Measurements from ENCODE around the gene QPRT. TPM values are rescaled to one million over a fixed set of nuclear protein-coding genes. Genes with fewer than 3 reads are reported as not detected.
A peak's percentile ranks its signal among the peaks of the same experiment; 100 is the strongest.

QPRT gene
- total and polyA plus RNA-seq, 2 donors (not counting 1 experiment from before 2014, with no cell fraction given): 0.06 to 0.22 TPM

DNA sequence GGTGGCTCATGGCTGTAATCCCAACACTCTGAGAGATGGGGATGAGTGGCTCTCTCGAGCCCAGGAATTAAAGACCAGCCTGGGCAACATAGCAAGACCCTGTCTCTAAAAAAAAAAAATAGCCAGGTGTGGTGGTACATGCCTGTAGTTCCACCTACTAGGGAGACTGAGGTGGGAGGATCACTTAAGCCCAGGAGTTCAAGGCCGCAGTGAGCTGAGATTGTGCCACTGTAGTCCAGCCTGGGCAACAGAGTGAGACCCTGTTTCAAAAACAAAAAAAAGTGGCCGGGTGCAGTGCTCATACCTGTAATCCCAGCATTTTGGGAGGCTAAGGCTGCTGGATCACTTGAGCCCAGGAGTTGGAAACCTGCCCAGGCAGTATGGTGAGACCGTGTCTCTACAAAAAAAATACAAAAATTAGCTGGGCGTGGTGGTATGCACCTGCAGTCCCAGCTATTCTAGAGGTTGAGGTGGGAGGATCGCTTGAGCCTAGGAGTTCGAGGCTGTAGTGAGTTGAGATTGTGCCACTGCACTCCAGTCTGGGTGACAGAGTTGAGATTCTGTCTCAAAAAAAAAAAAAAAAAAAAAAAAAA, 63.8 kb downstream of the QPRT start:
- no peaks in the 10 kb centered on the region for H3K9me3 ChIP-seq (ENCODE audit: control extremely low read depth in 1 of 3, control insufficient read depth in 2 of 3, insufficient read depth in 1 of 3, low read length in 2 of 3)
- H3K36me3 ChIP-seq (replicated peaks in 1 of 2; ENCODE audit: control extremely low read depth in 1 of 2, control insufficient read depth in 1 of 2, extremely low read depth in 1 of 2, insufficient read depth in 2 of 2, low read length in 1 of 2): peaks cover 2 to 43% of the 10 kb centered on the region in 2 experiments
- ATAC-seq (ENCODE audit: low read depth): no peak
- peaks cover 71 to 85% of the 10 kb centered on the region in 2 donors for H3K4me1 ChIP-seq (ENCODE audit: control insufficient read depth in 2 of 2, insufficient read depth in 2 of 2, low read length in 2 of 2)
- Mint-ChIP-seq H3K4me3 (no peak overlapping the region), H3K9me3 (ENCODE audit: insufficient read depth) (no peaks in the 10 kb centered on the region), H3K4me1 (peaks cover 88% of the 10 kb centered on the region), H3K27me3 (no peaks in the 10 kb centered on the region), H3K27ac (peak overlapping the region; percentile 74)
- CTCF ChIA-PET: interaction anchor here (0.7 to 1.3 kb wide), 2 partner anchors 11 to 57 kb away, joined by 3 to 4 read pairs; no protein-coding TSS in a partner anchor
- H3K4me3 ChIP-seq (ENCODE audit: control extremely low read depth in 1 of 5, extremely low read depth in 1 of 5, insufficient read depth in 1 of 5, low read depth in 2 of 5, low read length in 4 of 5): peak overlapping the region in 1 of 5 experiments; percentile 100
- H4K20me1 ChIP-seq (ENCODE audit: control insufficient read depth, insufficient read depth, low read length, poor library complexity, severe bottlenecking): peaks cover 35% of the 10 kb centered on the region
- POLR2A ChIA-PET: interaction anchor here (0.6 to 2.7 kb wide), 4 partner anchors 11 to 62 kb away, joined by 4 to 15 read pairs (median 9); no protein-coding TSS in a partner anchor
- DNase-seq: no peak
- peak overlapping the region; percentile 81 for H3K4me2 ChIP-seq (replicated peaks; ENCODE audit: low read depth, low read length, poor library complexity, severe bottlenecking)
- no peak overlapping the region for H3K9ac ChIP-seq (ENCODE audit: low read length)
- H3K27ac ChIP-seq (ENCODE audit: low read length in 2 of 2): peak overlapping the region in 1 of 2 donors; percentile 95
- TF ChIP-seq CTCF (IDR thresholded peaks at IDR 0.05) (no peak), EZH2 (IDR thresholded peaks at IDR 0.05; ENCODE audit: borderline replicate concordance, insufficient read depth, low read depth, low read length, poor library complexity, severe bottlenecking) (no peak)
- H2AFZ ChIP-seq (ENCODE audit: insufficient read depth, low read depth, low read length, poor library complexity, severe bottlenecking): no peak overlapping the region
- 88% methylated on average over 2 of the region's 7 CpGs for WGBS (ENCODE audit: insufficient coverage)
- intact Hi-C loops (cut with micrococcal nuclease): no loop called here
- peaks cover 75% of the 10 kb centered on the region for H3K79me2 ChIP-seq (ENCODE audit: control insufficient read depth, insufficient read depth, low read length)
- H3K27me3 ChIP-seq (replicated peaks in 1 of 4; ENCODE audit: control extremely low read depth in 1 of 4, control insufficient read depth in 3 of 4, insufficient read depth in 4 of 4, low read length in 3 of 4): no peaks in the 10 kb centered on the region

GRCh38 chr16:29743475-29743826, 64.5 kb downstream of the QPRT start:
- DNase-seq (no peak), ATAC-seq (ENCODE audit: low read depth) (no peak)
- Histone ChIP-seq H3K27ac (ENCODE audit: low read length in 2 of 2) (peak overlapping the region; percentile 95), H3K4me3 (ENCODE audit: control extremely low read depth in 1 of 5, extremely low read depth in 1 of 5, insufficient read depth in 1 of 5, low read depth in 2 of 5, low read length in 4 of 5) (peak overlapping the region; percentile 25 to 100 (median 97)), H2AFZ (ENCODE audit: insufficient read depth, low read depth, low read length, poor library complexity, severe bottlenecking) (no peak overlapping the region), H3K9me3 (ENCODE audit: control extremely low read depth in 1 of 3, control insufficient read depth in 2 of 3, insufficient read depth in 1 of 3, low read length in 2 of 3) (peaks cover 0 to 5% (median 0%) of the 10 kb centered on the region in 3 donors), H3K4me1 (ENCODE audit: control insufficient read depth in 2 of 2, insufficient read depth in 2 of 2, low read length in 2 of 2) (peaks cover 64 to 82% of the 10 kb centered on the region in 2 donors), H3K79me2 (ENCODE audit: control insufficient read depth, insufficient read depth, low read length) (peaks cover 75% of the 10 kb centered on the region), H3K9ac (ENCODE audit: low read length) (peak overlapping the region; percentile 99), H3K4me2 (replicated peaks; ENCODE audit: low read depth, low read length, poor library complexity, severe bottlenecking) (peak overlapping the region; percentile 81), H3K36me3 (replicated peaks in 1 of 2; ENCODE audit: control extremely low read depth in 1 of 2, control insufficient read depth in 1 of 2, extremely low read depth in 1 of 2, insufficient read depth in 2 of 2, low read length in 1 of 2) (peaks cover 2 to 45% of the 10 kb centered on the region in 2 experiments), H3K27me3 (replicated peaks in 1 of 4; ENCODE audit: control extremely low read depth in 1 of 4, control insufficient read depth in 3 of 4, insufficient read depth in 4 of 4, low read length in 3 of 4) (no peaks in the 10 kb centered on the region), H4K20me1 (ENCODE audit: control insufficient read depth, insufficient read depth, low read length, poor library complexity, severe bottlenecking) (peaks cover 35% of the 10 kb centered on the region)
- peaks cover 83% of the 10 kb centered on the region for H3K4me1 Mint-ChIP-seq
- peak overlapping the region; percentile 87 for H3K27ac Mint-ChIP-seq
- TF ChIP-seq CTCF (IDR thresholded peaks at IDR 0.05) (no peak), EZH2 (IDR thresholded peaks at IDR 0.05; ENCODE audit: borderline replicate concordance, insufficient read depth, low read depth, low read length, poor library complexity, severe bottlenecking) (no peak)
- ChIA-PET POLR2A (interaction anchor here (0.6 to 2.7 kb wide), 4 partner anchors 12 to 62 kb away, joined by 4 to 15 read pairs (median 9); no protein-coding TSS in a partner anchor), CTCF (interaction anchor here (1.3 kb wide), 1 partner anchor 11 kb away, joined by 4 read pairs; no protein-coding TSS in a partner anchor)
- H3K27me3 Mint-ChIP-seq: no peaks in the 10 kb centered on the region
- peak overlapping the region; percentile 76 for H3K4me3 Mint-ChIP-seq
- 79% methylated on average over 2 of the region's 5 CpGs for WGBS (ENCODE audit: insufficient coverage)
- H3K9me3 Mint-ChIP-seq (ENCODE audit: insufficient read depth): no peaks in the 10 kb centered on the region
- intact Hi-C loops (cut with micrococcal nuclease): no loop called here

Measured in B cell (primary cell).